Keratinocyte (primary cell): ENCODE data around the gene PIAS1.

ENCODE experiments used
- CTCF ChIP-seq, 3 experiments: IDR thresholded peaks in 1 of 3; conservative IDR thresholded peaks in 1 of 3; optimal IDR thresholded peaks in 1 of 3; 2 replicates in 2 of 3; 3 replicates in 1 of 3; pipeline versions ENCODE3 to v1.5.1; 2011; ENCODE audit warnings: low read length in 3 of 3, mild to moderate bottlenecking in 3 of 3, moderate library complexity in 2 of 3, control low read depth in 1 of 3, inconsistent platforms in 1 of 3; ENCODE audit not compliant: insufficient read depth in 2 of 3; ENCODE audit errors: extremely low read depth in 1 of 3
- EZH2 ChIP-seq: IDR thresholded peaks from one replicate; pipeline ENCODE4 v1.6.1; 2012; ENCODE audit warnings: inconsistent platforms, mild to moderate bottlenecking, low read length, moderate library complexity

- TF ChIP-seq CTCF (optimal IDR thresholded peaks at IDR 0.05 in 1 of 3, IDR thresholded peaks at IDR 0.05 in 1 of 3, conservative IDR thresholded peaks at IDR 0.05 in 1 of 3; ENCODE audit: extremely low read depth in 1 of 3, insufficient read depth in 2 of 3, low read length in 3 of 3) = no peak
- TF ChIP-seq EZH2 = no peak
These were observed 151.9 kb downstream of the PIAS1 start for GRCh38 chr15:68205954-68206539.
